Measurements from ENCODE around the gene CD9.

CD9 gene

DNA sequence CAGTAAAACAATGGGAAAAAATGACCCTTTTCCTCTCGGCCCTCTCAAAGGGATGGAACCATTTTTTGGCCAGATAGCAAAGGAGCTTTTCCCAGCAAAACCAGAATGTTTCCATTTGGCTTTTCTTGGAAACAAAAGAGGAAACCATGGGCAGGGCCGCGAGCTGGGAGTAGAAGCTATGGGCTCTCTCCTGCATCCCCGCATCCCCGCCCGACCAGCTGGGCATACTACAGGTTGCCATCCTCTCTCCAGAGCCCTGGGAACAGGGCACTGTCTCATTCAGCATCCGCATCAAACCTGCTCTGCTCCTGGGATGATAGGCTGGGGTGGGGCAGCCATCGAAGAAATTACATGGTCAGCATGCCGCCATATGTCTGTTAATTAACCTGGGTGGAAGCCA is 20.9 kb downstream of the CD9 start:
- Histone ChIP-seq H3K4me1 (ENCODE audit: control insufficient read depth, insufficient read depth, low read length) (peaks cover 9% of the 10 kb centered on the region; the same call in 1 of the 2 replicates), H3K36me3 (ENCODE audit: control insufficient read depth, insufficient read depth, low read length) (peaks cover 12% of the 10 kb centered on the region; the same call in 1 of the 2 replicates)
- no CpG with 5 or more reads among the region's 9 CpGs for WGBS (ENCODE audit: insufficient coverage, insufficient read length)

DNA sequence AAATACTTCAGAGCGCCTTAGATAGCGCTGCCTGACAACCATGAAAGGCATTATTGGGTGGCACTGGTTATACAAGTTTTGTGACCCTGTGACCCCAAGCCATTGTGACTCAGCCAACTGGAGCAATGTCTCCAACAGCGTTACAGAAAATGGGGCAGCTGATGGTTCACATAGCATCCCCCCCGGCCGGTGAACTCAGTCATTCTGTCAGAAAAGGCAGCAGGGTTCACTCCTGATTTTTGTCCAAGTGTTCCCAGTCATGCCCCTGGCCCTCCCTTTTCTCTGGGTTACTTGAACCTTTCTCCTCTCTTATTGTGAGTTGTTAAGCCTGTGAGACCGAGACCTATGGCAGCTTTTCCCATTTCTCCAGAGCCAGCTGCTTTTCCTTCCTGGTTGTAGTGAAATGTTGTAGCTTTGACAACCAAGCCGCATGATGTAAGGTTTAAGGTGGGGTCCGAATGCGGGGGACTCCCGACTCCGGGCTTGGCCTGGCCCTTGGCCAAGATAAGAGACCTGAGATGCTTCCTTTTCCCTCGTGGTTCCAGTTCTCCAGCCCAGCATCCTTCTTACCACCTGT is 22.0 kb downstream of the CD9 start:
- no peak for DNase-seq (ENCODE audit: low read depth, low spot score)
- no CpG with 5 or more reads among the region's 12 CpGs for WGBS (ENCODE audit: insufficient coverage, insufficient read length)
- H3K9me3 ChIP-seq (ENCODE audit: control insufficient read depth, insufficient read depth, low read length): no peaks in the 10 kb centered on the region
- H3K36me3 ChIP-seq (ENCODE audit: control insufficient read depth, insufficient read depth, low read length): peaks cover 17% of the 10 kb centered on the region; the same call in 1 of the 2 replicates
- H3K4me1 ChIP-seq (ENCODE audit: control insufficient read depth, insufficient read depth, low read length): peaks cover 5% of the 10 kb centered on the region; the same call in 1 of the 2 replicates
- H3K27me3 ChIP-seq (ENCODE audit: control insufficient read depth, insufficient read depth, low read length): no peaks in the 10 kb centered on the region
- H3K27ac ChIP-seq (ENCODE audit: low read length): no peak overlapping the region
- no peak overlapping the region for H3K4me3 ChIP-seq (ENCODE audit: low read length)

More for the DNA sequence above, 20.9 kb downstream of the CD9 start:
- H3K4me3 ChIP-seq (ENCODE audit: low read length): no peak overlapping the region
- H3K9me3 ChIP-seq (ENCODE audit: control insufficient read depth, insufficient read depth, low read length): no peaks in the 10 kb centered on the region
- no peaks in the 10 kb centered on the region for H3K27me3 ChIP-seq (ENCODE audit: control insufficient read depth, insufficient read depth, low read length)
- H3K27ac ChIP-seq (ENCODE audit: low read length): no peak overlapping the region
- no peak for DNase-seq (ENCODE audit: low read depth, low spot score)

DNA sequence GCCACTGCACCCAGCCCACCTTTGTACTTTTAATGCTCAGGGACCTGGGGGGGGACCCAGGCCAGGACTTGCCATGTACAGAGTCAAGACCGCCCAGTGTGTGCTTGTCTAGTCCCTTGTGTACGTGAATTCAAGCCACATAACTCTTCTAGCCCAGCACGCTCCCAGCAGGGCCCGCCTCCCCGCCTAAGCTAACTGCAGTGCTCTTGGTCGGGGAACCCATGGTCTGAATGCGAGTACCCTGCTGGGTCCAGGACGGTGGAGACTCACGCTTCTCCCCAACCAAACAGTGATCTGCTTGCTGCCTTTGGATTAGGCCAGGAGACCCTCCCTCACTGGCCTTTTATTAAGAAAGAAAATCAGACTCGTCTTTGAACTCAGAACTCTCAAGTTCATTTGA is 23.3 kb downstream of the CD9 start:
- H3K4me1 ChIP-seq (ENCODE audit: control insufficient read depth, insufficient read depth, low read length): peaks cover 5% of the 10 kb centered on the region; the same call in 1 of the 2 replicates
- no peak overlapping the region for H3K27ac ChIP-seq (ENCODE audit: low read length)
- no peaks in the 10 kb centered on the region for H3K27me3 ChIP-seq (ENCODE audit: control insufficient read depth, insufficient read depth, low read length)
- peaks cover 22% of the 10 kb centered on the region; the same call in 1 of the 2 replicates for H3K36me3 ChIP-seq (ENCODE audit: control insufficient read depth, insufficient read depth, low read length)
- H3K9me3 ChIP-seq (ENCODE audit: control insufficient read depth, insufficient read depth, low read length): no peaks in the 10 kb centered on the region
- WGBS (ENCODE audit: insufficient coverage, insufficient read length): no CpG with 5 or more reads among the region's 10 CpGs
- DNase-seq (ENCODE audit: low read depth, low spot score): no peak
- no peak overlapping the region for H3K4me3 ChIP-seq (ENCODE audit: low read length)

DNA sequence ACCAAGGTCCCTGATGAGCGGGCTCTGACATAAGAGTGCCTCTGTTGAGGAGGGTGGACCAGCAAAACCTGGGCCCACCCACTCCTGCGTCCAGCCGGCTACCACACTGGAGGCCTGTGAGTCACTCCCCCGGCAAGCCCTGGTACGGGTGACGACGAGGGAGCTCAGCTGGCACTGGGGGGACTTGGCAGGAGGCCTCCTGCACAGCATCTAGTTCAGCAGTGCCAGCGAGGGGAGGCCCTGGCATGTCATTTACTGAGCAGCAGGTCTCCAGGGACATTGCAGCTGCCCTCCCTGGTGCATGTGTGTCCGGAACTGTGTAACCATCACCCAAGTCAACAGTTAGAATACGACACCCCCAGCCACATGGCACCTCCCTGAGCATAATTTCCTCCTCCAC is 24.4 kb downstream of the CD9 start:
- H3K9me3 ChIP-seq (ENCODE audit: control insufficient read depth, insufficient read depth, low read length): no peaks in the 10 kb centered on the region
- H3K4me1 ChIP-seq (ENCODE audit: control insufficient read depth, insufficient read depth, low read length): peaks cover 5% of the 10 kb centered on the region; the same call in 1 of the 2 replicates
- no peak overlapping the region for H3K27ac ChIP-seq (ENCODE audit: low read length)
- WGBS (ENCODE audit: insufficient coverage, insufficient read length): no CpG with 5 or more reads among the region's 10 CpGs
- no peak for DNase-seq (ENCODE audit: low read depth, low spot score)
- H3K4me3 ChIP-seq (ENCODE audit: low read length): no peak overlapping the region
- no peaks in the 10 kb centered on the region for H3K27me3 ChIP-seq (ENCODE audit: control insufficient read depth, insufficient read depth, low read length)
- H3K36me3 ChIP-seq (ENCODE audit: control insufficient read depth, insufficient read depth, low read length): peaks cover 22% of the 10 kb centered on the region

DNA sequence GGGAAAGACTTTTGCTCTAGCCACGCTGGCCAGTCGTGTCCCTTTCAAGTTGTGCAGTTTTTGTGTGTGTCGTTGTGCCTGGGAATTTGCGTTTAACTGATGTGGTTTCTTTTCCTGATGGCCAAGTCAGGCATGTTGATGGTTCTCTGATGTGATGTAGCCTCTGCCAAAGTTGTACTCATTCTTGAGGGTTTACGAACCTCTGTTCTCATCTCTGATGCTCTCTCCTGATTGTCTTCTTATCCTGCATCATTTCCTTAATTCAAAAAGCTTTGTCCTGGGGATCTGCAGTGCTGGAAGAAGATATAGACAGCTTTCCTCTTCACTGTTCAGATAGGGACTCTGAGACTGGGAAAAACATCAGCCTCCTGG is 25.4 kb downstream of the CD9 start:
- H3K4me1 ChIP-seq (ENCODE audit: control insufficient read depth, insufficient read depth, low read length): 0 out of 2 replicates have a peak, but pooled peaks cover 1% of the 10 kb centered on the region
- peaks cover 22% of the 10 kb centered on the region for H3K36me3 ChIP-seq (ENCODE audit: control insufficient read depth, insufficient read depth, low read length)
- H3K27ac ChIP-seq (ENCODE audit: low read length): no peak overlapping the region
- no peak for DNase-seq (ENCODE audit: low read depth, low spot score)
- no peaks in the 10 kb centered on the region for H3K27me3 ChIP-seq (ENCODE audit: control insufficient read depth, insufficient read depth, low read length)
- WGBS (ENCODE audit: insufficient coverage, insufficient read length): no CpG with 5 or more reads among the region's 5 CpGs
- no peak overlapping the region for H3K4me3 ChIP-seq (ENCODE audit: low read length)
- no peaks in the 10 kb centered on the region for H3K9me3 ChIP-seq (ENCODE audit: control insufficient read depth, insufficient read depth, low read length)

DNA sequence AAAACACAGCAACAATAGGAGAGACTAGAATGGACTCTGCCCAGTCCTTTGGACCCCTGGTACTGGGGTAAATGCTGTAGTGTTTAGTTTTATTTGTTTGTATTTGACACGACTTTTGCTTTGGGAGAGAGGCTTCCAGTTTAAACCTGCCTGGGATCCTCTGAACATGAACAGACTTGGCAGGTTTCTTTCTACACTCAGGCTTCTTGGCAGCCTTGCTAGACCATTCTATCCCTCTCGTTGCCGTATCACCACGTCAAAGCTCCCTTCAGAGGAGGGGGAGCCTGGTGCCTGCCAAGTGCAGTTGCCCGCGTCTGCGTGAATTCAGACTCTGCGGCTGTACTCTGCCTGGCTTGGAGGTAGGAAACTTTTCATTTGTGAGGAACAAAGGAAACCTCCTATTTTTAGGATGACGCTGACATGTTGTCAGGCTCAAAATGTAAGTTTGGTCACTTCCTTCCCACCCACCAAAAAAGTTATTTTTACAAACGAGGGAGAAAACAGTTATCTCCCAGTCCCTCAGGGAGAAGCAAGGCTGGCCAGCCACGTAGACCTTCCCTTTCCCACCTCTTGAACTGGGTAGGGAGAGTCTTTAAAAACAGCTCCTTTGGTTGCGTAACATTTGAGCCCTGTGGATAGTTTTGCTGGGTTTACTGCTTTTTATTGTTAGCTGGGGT is 25.9 kb downstream of the CD9 start:
- Histone ChIP-seq H3K9me3 (ENCODE audit: control insufficient read depth, insufficient read depth, low read length) (no peaks in the 10 kb centered on the region), H3K27me3 (ENCODE audit: control insufficient read depth, insufficient read depth, low read length) (no peaks in the 10 kb centered on the region), H3K4me1 (ENCODE audit: control insufficient read depth, insufficient read depth, low read length) (0 out of 2 replicates have a peak, but pooled peaks cover 1% of the 10 kb centered on the region), H3K36me3 (ENCODE audit: control insufficient read depth, insufficient read depth, low read length) (peaks cover 22% of the 10 kb centered on the region), H3K27ac (ENCODE audit: low read length) (no peak overlapping the region), H3K4me3 (ENCODE audit: low read length) (no peak overlapping the region)
- WGBS (ENCODE audit: insufficient coverage, insufficient read length): no CpG with 5 or more reads among the region's 12 CpGs
- no peak for DNase-seq (ENCODE audit: low read depth, low spot score)

DNA sequence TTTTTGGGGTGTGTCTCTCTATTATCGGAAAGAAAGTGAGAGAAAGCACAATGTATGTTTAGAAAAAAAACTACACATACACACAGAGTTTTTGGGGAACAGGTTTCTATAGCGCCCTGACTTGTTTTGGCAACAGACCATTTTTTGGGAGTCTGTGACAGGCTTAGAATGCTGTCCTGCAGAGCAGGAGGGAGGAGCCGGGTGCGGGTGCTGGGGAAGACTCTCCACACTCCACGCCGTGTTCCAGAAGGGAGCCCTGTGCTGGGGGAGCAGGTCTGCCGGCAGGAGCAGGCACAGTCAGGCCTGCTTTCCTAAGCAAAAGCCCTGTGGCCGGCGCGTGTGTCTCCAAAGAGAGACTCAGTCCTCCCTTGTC is 26.5 kb downstream of the CD9 start:
- no peaks in the 10 kb centered on the region for H3K27me3 ChIP-seq (ENCODE audit: control insufficient read depth, insufficient read depth, low read length)
- no CpG with 5 or more reads among the region's 10 CpGs for WGBS (ENCODE audit: insufficient coverage, insufficient read length)
- no peak overlapping the region for H3K27ac ChIP-seq (ENCODE audit: low read length)
- H3K4me3 ChIP-seq (ENCODE audit: low read length): no peak overlapping the region
- H3K36me3 ChIP-seq (ENCODE audit: control insufficient read depth, insufficient read depth, low read length): peaks cover 22% of the 10 kb centered on the region
- no peaks in the 10 kb centered on the region for H3K9me3 ChIP-seq (ENCODE audit: control insufficient read depth, insufficient read depth, low read length)
- 0 out of 2 replicates have a peak, but pooled peaks cover 1% of the 10 kb centered on the region for H3K4me1 ChIP-seq (ENCODE audit: control insufficient read depth, insufficient read depth, low read length)
- DNase-seq (ENCODE audit: low read depth, low spot score): no peak

DNA sequence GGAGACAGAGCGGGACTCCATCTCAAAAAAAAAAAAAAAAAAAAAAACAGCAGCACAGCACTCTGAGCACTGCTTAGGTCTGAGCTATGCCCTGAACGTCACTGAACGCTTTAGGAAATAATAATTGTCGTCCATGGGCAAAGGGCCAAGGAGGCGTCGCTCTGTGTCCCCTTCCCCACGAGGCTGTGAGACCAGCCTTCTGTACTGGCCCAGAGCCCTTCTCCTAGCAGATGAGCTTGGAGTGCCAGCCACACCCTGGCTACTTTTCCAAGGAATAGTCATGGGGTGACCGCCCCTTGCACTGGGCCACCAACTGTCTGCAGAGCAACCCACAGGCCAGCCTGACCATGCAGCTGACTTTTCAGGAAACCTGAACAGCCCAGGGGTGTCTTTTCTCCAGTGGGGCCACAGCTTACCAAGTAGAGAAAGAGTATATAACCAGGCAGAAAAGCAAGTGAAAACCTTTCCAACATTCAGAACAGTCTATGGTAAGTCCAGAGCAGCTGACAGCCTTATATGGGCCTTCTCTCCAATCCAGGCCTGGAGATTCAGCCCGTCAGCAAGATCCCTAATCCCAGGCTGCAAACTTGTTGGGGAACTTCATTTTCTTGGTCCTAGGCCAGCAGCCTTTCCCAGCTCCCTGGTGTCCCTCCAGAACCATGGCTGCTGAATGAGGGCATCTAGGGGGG is 28.5 kb downstream of the CD9 start:
- Histone ChIP-seq H3K27ac (ENCODE audit: low read length) (no peak overlapping the region), H3K4me3 (ENCODE audit: low read length) (no peak overlapping the region), H3K27me3 (ENCODE audit: control insufficient read depth, insufficient read depth, low read length) (no peaks in the 10 kb centered on the region), H3K9me3 (ENCODE audit: control insufficient read depth, insufficient read depth, low read length) (no peaks in the 10 kb centered on the region), H3K36me3 (ENCODE audit: control insufficient read depth, insufficient read depth, low read length) (peaks cover 26% of the 10 kb centered on the region), H3K4me1 (ENCODE audit: control insufficient read depth, insufficient read depth, low read length) (no peaks in the 10 kb centered on the region)
- no peak for DNase-seq (ENCODE audit: low read depth, low spot score)
- WGBS (ENCODE audit: insufficient coverage, insufficient read length): no CpG with 5 or more reads among the region's 9 CpGs

DNA sequence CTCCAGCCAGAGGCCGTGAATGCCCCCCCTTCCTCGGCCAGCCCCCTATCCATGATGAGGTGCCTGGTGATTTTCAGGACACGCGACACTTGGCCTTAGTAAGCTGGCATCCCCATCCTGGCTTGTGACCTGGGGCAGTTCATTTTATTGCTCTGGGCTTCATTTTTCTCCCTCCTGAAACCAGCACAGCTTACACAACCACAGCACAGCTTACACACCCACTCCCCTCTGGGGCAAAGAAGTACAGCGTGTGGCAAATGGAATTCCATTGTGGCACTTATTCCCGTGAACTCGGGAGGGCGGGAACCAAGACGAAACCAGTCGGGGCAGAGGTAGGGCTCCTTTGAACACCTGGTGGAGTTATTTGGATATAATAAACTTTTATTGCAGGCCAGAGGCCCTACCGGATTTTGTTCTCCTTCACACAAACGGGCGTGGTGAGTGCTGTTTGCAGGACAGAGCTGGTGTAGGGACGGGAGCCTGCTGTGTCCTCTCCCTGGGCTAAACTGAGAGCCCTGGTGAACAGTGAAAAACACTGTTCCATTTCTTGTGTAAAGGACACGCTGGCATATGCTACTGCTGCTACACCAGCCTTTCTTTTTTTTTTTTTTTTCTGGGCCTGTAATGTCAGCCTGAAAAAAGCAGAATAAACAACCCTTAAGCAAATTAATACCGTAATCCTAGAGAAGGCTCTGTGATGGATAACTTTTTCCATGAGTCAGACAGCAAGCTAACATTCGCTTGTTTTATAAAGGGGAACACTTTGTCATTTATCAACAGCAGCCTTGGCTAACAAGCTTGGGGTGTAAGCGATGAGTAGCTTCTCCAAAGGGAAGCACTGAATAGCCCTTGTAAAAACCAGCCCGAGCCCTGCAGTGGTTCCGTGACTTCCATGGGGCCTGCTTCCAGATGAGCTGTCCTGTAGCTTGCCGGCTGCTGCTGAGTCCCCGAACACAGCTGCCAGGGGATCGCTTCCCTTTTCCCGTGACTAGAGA is 29.3 kb downstream of the CD9 start:
- no peak for DNase-seq (ENCODE audit: low read depth, low spot score)
- H3K36me3 ChIP-seq (ENCODE audit: control insufficient read depth, insufficient read depth, low read length): peaks cover 21% of the 10 kb centered on the region
- H3K27me3 ChIP-seq (ENCODE audit: control insufficient read depth, insufficient read depth, low read length): no peaks in the 10 kb centered on the region
- H3K4me1 ChIP-seq (ENCODE audit: control insufficient read depth, insufficient read depth, low read length): no peaks in the 10 kb centered on the region
- WGBS (ENCODE audit: insufficient coverage, insufficient read length): no CpG with 5 or more reads among the region's 24 CpGs
- no peaks in the 10 kb centered on the region for H3K9me3 ChIP-seq (ENCODE audit: control insufficient read depth, insufficient read depth, low read length)
- H3K4me3 ChIP-seq (ENCODE audit: low read length): no peak overlapping the region; the same call in 1 of the 2 replicates
- H3K27ac ChIP-seq (ENCODE audit: low read length): no peak overlapping the region
